ENCODE results near the gene HECTD4. TPM values are rescaled to one million over a fixed set of nuclear protein-coding genes. Genes with fewer than 3 reads are reported as not detected.

HECTD4 gene
- total and polyA plus RNA-seq, 9 of the 15 experiments (the other 6 are each of a cell fraction or from before 2014, with no cell fraction given) = 3.5 to 33.3 (median 13.5) TPM

GRCh38 chr12:112125250-112125999, 256.8 kb downstream of the HECTD4 start, which contains the start of gene TRAFD1 (continued):
- TF ChIP-seq ATF4 (CRISPR knock-in tag; IDR thresholded peaks at IDR 0.05) = no peak
- peak; percentile 98 for TF ChIP-seq ZFX (CRISPR knock-in tag; IDR thresholded peaks at IDR 0.05)
- no peak for TF ChIP-seq EP300 (IDR thresholded peaks at IDR 0.05; ENCODE audit: low read length)
- no peak for TF ChIP-seq GTF3C2 (IDR thresholded peaks at IDR 0.05; ENCODE audit: borderline replicate concordance, extremely low read depth, insufficient read length)
- TF ChIP-seq ZNF3 (CRISPR knock-in tag; IDR thresholded peaks at IDR 0.05) = no peak
- no peak for TF ChIP-seq CHD4 (IDR thresholded peaks at IDR 0.05; ENCODE audit: insufficient read depth, insufficient replicate concordance, low read depth, low read length, poor library complexity, severe bottlenecking)
- TF ChIP-seq JUNB (CRISPR knock-in tag; conservative IDR thresholded peaks at IDR 0.05) = no peak
- no peak for TF ChIP-seq MXI1 (IDR thresholded peaks at IDR 0.05; ENCODE audit: low read depth, low read length)
- peak; percentile 91 for TF ChIP-seq L3MBTL2 (IDR thresholded peaks at IDR 0.05)
- TF ChIP-seq ZEB2 (IDR thresholded peaks at IDR 0.05) = no peak
- no peak for TF ChIP-seq CTCFL (IDR thresholded peaks at IDR 0.05; ENCODE audit: borderline replicate concordance, insufficient read depth, low read depth, low read length, poor library complexity, severe bottlenecking)
- TF ChIP-seq ZNF444 (CRISPR knock-in tag; IDR thresholded peaks at IDR 0.05) = no peak
- no peak for TF ChIP-seq STAG1 (CRISPR knock-in tag; IDR thresholded peaks at IDR 0.05; ENCODE audit: borderline replicate concordance)
- no peak for TF ChIP-seq KLF6 (CRISPR knock-in tag; IDR thresholded peaks at IDR 0.05; ENCODE audit: borderline replicate concordance)
- TF ChIP-seq DDX20 (tag; IDR thresholded peaks at IDR 0.05; ENCODE audit: low read depth) = no peak
- peak; percentile 55; the same call in 1 of the 2 replicates for TF ChIP-seq STAT6 (CRISPR knock-in tag; IDR thresholded peaks at IDR 0.05)

Measured in K562 (cell line).